RWPE1 (cell line): Measurements from ENCODE around the gene TOP1.

ENCODE experiments used
- CTCF ChIA-PET: fragments of 350-600 bp; sonication (Branson Sonifier 250); formaldehyde crosslinking; extraction: SDS; loops from one replicate; lab custom pipeline; 2021; lab: Yijun Ruan, JAX
- POLR2A ChIA-PET: fragments of 400-600 bp; formaldehyde crosslinking; extraction: SDS; loops from one replicate; lab custom pipeline; 2020; ENCODE audit warnings: antibody characterized with exemption; ENCODE audit not compliant: low non-redundant PET; lab: Yijun Ruan, JAX
- DNase-seq: peaks from one replicate; pipeline ENCODE4 v3.0.0; 2012; ENCODE audit warnings: low spot score
- H3K27ac ChIP-seq: fragments of 450-650 bp; 2 replicates; pipeline ENCODE4 v1.5.1; 2017
- TF ChIP-seq, protein P1 (sequence below): fragments of 450-650 bp; conservative IDR thresholded peaks from 2 replicates; pipeline ENCODE4 v1.5.1; 2017; ENCODE audit warnings: low read depth, mild to moderate bottlenecking

Gene TOP1

DNA sequence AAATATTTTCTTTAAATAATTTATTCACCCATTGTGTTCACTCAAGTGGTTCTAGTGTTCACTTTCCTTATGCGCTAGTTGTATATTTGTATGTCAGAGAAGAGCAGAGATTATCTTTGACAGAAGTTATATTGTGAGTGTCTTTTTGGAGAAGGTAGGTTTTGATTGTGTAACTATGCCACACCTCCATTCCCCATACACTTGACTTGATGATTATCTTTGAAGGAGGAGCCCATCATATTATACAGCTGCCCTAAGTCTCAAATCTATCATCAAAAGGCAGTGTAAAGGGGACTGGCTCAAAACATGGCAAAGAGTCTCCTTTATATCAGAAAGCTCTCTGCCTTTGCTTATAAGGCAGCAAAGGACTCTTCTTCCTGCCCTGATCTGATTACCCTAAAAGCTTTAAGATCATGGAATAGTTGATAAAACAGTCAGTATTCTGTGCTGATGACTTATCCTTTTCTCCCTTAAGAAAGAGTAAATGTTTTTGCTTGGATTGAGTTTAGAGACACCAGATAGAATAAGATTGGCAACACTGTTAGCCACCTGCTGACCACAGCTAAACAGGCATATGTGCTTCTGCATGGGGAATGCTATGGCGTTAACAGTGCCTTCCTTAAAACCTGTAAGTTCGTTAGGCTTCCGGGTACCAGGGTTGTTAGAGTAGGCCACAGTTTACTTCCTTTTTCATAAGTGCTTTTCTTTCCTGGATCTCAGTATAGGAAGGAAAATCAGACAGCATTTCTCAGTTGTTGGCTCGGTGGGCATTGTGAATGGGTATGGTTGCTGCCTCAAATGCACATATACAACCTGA, 22.6 kb downstream of the TOP1 start:
- DNase-seq = no peak
- H3K27ac ChIP-seq = no peak overlapping the region
- ChIA-PET CTCF (interaction anchor here (0.6 to 1.2 kb wide), 3 partner anchors 11 to 58 kb away, joined by 3 to 5 read pairs (median 5); no protein-coding TSS in a partner anchor), POLR2A (no interaction called here)
- TF ChIP-seq, protein P1, sequence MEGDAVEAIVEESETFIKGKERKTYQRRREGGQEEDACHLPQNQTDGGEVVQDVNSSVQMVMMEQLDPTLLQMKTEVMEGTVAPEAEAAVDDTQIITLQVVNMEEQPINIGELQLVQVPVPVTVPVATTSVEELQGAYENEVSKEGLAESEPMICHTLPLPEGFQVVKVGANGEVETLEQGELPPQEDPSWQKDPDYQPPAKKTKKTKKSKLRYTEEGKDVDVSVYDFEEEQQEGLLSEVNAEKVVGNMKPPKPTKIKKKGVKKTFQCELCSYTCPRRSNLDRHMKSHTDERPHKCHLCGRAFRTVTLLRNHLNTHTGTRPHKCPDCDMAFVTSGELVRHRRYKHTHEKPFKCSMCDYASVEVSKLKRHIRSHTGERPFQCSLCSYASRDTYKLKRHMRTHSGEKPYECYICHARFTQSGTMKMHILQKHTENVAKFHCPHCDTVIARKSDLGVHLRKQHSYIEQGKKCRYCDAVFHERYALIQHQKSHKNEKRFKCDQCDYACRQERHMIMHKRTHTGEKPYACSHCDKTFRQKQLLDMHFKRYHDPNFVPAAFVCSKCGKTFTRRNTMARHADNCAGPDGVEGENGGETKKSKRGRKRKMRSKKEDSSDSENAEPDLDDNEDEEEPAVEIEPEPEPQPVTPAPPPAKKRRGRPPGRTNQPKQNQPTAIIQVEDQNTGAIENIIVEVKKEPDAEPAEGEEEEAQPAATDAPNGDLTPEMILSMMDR = no peak

DNA sequence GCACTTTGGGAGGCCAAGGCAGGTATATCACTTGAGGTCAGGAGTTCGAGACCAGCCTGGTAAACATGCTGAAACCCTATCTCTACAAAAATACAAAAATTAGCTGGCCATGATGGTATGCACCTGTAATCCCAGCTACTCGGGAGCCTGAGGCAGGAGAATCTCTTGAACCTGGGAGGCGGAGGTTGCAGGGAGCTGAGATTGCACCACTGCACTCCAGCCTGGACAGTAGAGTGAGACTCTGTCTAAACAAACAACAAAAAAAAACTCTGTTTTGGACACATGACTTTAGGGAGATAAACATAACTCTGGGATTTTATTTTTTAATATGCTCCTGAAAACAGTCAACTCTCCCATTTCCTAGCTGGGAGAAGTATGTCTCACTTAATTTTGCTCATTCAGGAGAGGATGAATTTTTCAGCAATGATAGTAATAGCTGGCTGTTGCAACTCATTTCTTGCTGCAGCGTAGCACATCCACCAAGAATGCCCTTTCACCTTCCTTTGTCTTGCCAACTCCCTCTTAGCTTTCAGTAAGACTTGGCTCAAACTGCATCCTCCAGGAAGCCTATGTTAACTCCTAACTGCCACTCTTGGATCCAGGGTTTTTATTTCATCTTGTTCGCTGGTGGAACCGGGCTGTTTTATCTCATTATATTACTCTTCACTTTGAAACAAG, 24.3 kb downstream of the TOP1 start:
- CTCF ChIA-PET = interaction anchor here (0.9 to 1.2 kb wide), 3 partner anchors 15 to 63 kb away, joined by 3 to 5 read pairs (median 3); no protein-coding TSS in a partner anchor

DNA sequence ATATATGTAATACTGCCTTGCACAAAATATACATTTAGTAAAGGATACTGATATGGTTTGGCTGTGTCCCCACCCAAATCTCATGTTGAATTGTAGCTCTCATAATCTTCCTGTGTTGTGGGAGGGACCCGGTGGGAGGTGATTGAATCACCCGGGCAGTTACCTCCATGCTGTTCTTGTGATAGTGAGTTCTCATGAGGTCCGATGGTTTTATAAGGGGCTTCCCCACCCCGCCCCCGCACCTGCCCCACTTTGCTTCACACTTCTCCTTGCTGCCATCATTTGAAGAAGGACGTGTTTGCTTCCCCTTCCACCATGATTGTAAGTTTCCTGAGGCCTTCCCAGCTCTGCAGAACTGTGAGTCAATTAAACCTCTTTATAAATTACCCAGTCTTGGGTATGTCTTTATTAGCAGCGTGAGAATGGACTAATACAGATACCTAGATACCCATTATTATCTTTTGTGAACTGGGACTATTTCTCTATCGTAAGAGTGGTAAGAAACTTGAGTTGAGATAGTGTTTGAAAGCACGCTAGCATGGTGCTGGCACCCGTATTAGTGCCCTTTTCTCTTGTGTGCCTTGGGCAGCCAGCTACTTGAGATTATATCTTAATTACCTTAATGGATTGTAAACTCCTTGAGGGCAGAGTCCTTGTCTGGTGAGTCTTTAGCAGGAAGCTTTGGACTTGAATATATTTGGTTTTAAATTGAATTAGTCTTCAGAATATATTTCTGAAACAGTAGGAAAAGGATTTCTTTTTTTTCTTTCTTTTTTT, 25.6 kb downstream of the TOP1 start:
- ChIA-PET POLR2A (no interaction called here), CTCF (interaction anchor here (1.0 to 1.2 kb wide), 2 partner anchors 18 to 24 kb away, joined by 3 to 5 read pairs; no protein-coding TSS in a partner anchor)
- no peak overlapping the region for H3K27ac ChIP-seq
- no peak for DNase-seq
- TF ChIP-seq, protein P1 = no peak

More for the DNA sequence above, 24.3 kb downstream of the TOP1 start:
- TF ChIP-seq, protein P1 = no peak
- POLR2A ChIA-PET = no interaction called here
- DNase-seq = no peak
- H3K27ac ChIP-seq = peak overlapping the region; percentile 48

DNA sequence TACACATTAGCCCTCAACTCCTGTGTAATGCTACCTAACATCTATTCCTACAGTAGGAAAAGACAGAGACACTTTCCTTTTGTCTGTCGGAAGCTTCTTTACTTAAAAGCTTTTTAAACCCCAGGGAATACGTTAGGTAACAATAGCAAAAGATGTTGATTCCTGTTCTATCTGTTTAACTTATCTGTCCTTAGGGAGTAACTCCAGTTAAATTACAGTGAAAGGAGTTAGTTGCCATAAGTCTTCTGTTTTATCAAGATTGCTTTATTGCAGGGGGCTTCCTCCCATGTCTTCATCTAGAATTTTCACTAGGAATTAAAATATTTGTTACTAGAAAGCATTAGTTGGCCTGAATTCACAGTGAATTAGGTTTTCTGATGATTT, 26.2 kb downstream of the TOP1 start:
- CTCF ChIA-PET = interaction anchor here (1.0 to 1.2 kb wide), 2 partner anchors 18 to 24 kb away, joined by 3 to 5 read pairs; no protein-coding TSS in a partner anchor
- POLR2A ChIA-PET = no interaction called here
- TF ChIP-seq, protein P1 = no peak
- DNase-seq = no peak
- no peak overlapping the region for H3K27ac ChIP-seq

DNA sequence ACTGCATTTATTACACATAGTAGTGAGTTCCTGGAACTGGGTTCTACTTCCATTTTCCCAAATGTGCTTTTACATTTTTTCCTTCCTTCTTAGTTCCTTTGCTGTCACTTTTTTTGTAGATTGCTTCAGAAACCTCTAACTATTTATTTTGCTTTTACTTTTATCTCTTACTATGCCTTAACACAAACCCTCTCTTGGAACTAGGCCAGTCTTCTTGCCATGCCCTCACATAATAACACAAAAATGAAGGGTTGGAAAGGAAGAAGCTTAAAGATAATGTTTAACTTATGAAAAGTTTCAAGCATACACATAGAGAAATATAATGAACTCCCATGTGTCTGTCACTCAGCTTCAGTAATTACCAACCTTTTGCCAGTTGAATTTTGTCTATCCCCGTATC, 27.1 kb downstream of the TOP1 start:
- POLR2A ChIA-PET = no interaction called here
- no peak for DNase-seq
- no peak overlapping the region for H3K27ac ChIP-seq
- TF ChIP-seq, protein P1 = no peak
- CTCF ChIA-PET = interaction anchor here (0.9 kb wide), 1 partner anchor 22 kb away, joined by 3 read pairs; no protein-coding TSS in a partner anchor
